H1 (cell line): Measurements from ENCODE around the gene GOLGA8G. TPM values are rescaled to one million over a fixed set of nuclear protein-coding genes. Genes with fewer than 3 reads are reported as not detected.
"Not testable (repeated sequence)": the region's sequence is repeated elsewhere in the genome, so short reads cannot be mapped to it uniquely, and the experiment has no call there.

Experiments
- CTCF ChIA-PET: fragments of 300-600 bp; sonication (Branson Sonifier 250); formaldehyde crosslinking; loops from one replicate; lab custom pipeline; 2021; ENCODE audit not compliant: partially characterized antibody; lab: Charles Lee
- POLR2A ChIA-PET: fragments of 300-600 bp; sonication (Branson Sonifier 250); formaldehyde crosslinking; loops from one replicate; lab custom pipeline; 2021; ENCODE audit warnings: inconsistent platforms; ENCODE audit not compliant: partially characterized antibody; lab: Charles Lee
- DNase-seq, 2 experiments: peaks; one replicate each; pipeline versions ENCODE4 v3.0.0 to v3.0.0-alpha.2; 2010 to 2022; ENCODE audit warnings: low spot score in 2 of 2, low read depth in 1 of 2, mixed read lengths in 1 of 2
- FAIRE-seq: peaks from 2 replicates; lab custom pipeline; 2011; peaks lifted over from hg19 to GRCh38; lab: Jason Lieb, UNC
- H2AFZ ChIP-seq: 2 replicates; pipeline ENCODE4 v1.8.1; 2012; ENCODE audit warnings: low read length, inconsistent platforms
- H2AK5ac ChIP-seq: 2 replicates; pipeline ENCODE4 v1.6.1; 2013; ENCODE audit warnings: low read depth, low read length
- H2BK120ac ChIP-seq: replicated peaks from 2 replicates; pipeline ENCODE3; 2013; ENCODE audit warnings: low read depth, low read length, inconsistent platforms
- H2BK12ac ChIP-seq: 2 replicates; pipeline ENCODE4 v1.6.1; 2013; ENCODE audit warnings: low read depth, low read length
- H2BK15ac ChIP-seq: 2 replicates; pipeline ENCODE4 v1.6.1; 2013; ENCODE audit warnings: low read length
- H2BK20ac ChIP-seq: 2 replicates; pipeline ENCODE4 v1.6.1; 2013; ENCODE audit warnings: low read length
- H2BK5ac ChIP-seq: 2 replicates; pipeline ENCODE4 v1.6.1; 2013; ENCODE audit warnings: low read depth, low read length
- H3K14ac ChIP-seq: 2 replicates; pipeline ENCODE4 v1.6.1; 2013; ENCODE audit warnings: inconsistent platforms; ENCODE audit not compliant: insufficient read length
- H3K18ac ChIP-seq: 2 replicates; pipeline ENCODE4 v1.6.1; 2013; ENCODE audit warnings: low read length; ENCODE audit errors: extremely low read depth
- H3K23ac ChIP-seq: 2 replicates; pipeline ENCODE4 v1.6.1; 2013; ENCODE audit warnings: inconsistent platforms; ENCODE audit not compliant: insufficient read length
- H3K23me2 ChIP-seq: 2 replicates; pipeline ENCODE4 v1.6.1; 2013; ENCODE audit warnings: low read depth, low read length
- H3K27ac ChIP-seq: 2 replicates; pipeline ENCODE4 v1.6.1; 2011; ENCODE audit warnings: low read depth, low read length, inconsistent platforms
- H3K27me3 ChIP-seq, 4 experiments: replicated peaks in 1 of 4; 1 replicate in 1 of 4; 2 replicates in 3 of 4; pipeline versions ENCODE4 v1.6.1 to v1.8.1; 2011 to 2013; ENCODE audit warnings: low read length in 3 of 4, mild to moderate bottlenecking in 3 of 4, inconsistent platforms in 2 of 4, mixed read lengths in 2 of 4, moderate library complexity in 1 of 4; ENCODE audit not compliant: control insufficient read depth in 3 of 4, insufficient read depth in 3 of 4; ENCODE audit errors: extremely low read depth in 1 of 4
- H3K36me3 ChIP-seq, 4 experiments: 2 replicates each; pipeline versions ENCODE4 v1.6.1 to v1.8.1; 2011 to 2013; ENCODE audit warnings: mild to moderate bottlenecking in 4 of 4, low read length in 3 of 4, moderate library complexity in 2 of 4, control low read depth in 1 of 4, inconsistent platforms in 1 of 4; ENCODE audit not compliant: insufficient read depth in 4 of 4, control insufficient read depth in 2 of 4
- H3K4ac ChIP-seq: replicated peaks from 2 replicates; pipeline ENCODE3; 2013; ENCODE audit warnings: low read length, low read depth, mixed read lengths, inconsistent platforms; ENCODE audit not compliant: insufficient read length
- H3K4me1 ChIP-seq, 4 experiments: replicated peaks in 1 of 4; 1 replicate in 1 of 4; 2 replicates in 3 of 4; pipeline versions ENCODE4 v1.6.1 to v1.8.1; 2011 to 2013; ENCODE audit warnings: low read length in 3 of 4, inconsistent platforms in 2 of 4, mixed read lengths in 1 of 4; ENCODE audit not compliant: insufficient read depth in 4 of 4, control insufficient read depth in 3 of 4
- H3K4me2 ChIP-seq, 2 experiments: 2 replicates each; pipeline versions ENCODE4 v1.6.1 to v1.8.1; 2011 to 2013; ENCODE audit warnings: low read depth in 2 of 2, low read length in 2 of 2, control low read depth in 1 of 2, inconsistent platforms in 1 of 2, mild to moderate bottlenecking in 1 of 2; ENCODE audit not compliant: insufficient read depth in 1 of 2
- H3K4me3 ChIP-seq, 4 experiments: fragments of 200-600, 300-600 bp in 1 of 4; sonication (generic), shearing (Covaris generic), sonication (Bioruptor Twin) in 1 of 4; 2 replicates each; pipeline versions ENCODE4 v1.5.1 to v1.8.1; 2011 to 2016; ENCODE audit warnings: low read length in 4 of 4, low read depth in 3 of 4, control low read depth in 2 of 4, inconsistent platforms in 2 of 4, mild to moderate bottlenecking in 2 of 4, mixed read lengths in 1 of 4, moderate library complexity in 1 of 4; ENCODE audit not compliant: insufficient read depth in 2 of 4; ENCODE audit errors: extremely low read depth in 1 of 4
- H3K56ac ChIP-seq: replicated peaks from 2 replicates; pipeline ENCODE3; 2013; ENCODE audit warnings: low read depth, mild to moderate bottlenecking, mixed read lengths, low read length, inconsistent platforms; ENCODE audit not compliant: insufficient read length
- H3K79me1 ChIP-seq: 2 replicates; pipeline ENCODE4 v1.6.1; 2013; ENCODE audit warnings: low read depth, low read length, control low read depth
- H3K79me2 ChIP-seq, 2 experiments: 2 replicates each; pipeline versions ENCODE4 v1.6.1 to v1.8.1; 2012 to 2013; ENCODE audit warnings: low read length in 2 of 2, mild to moderate bottlenecking in 2 of 2, inconsistent platforms in 1 of 2; ENCODE audit not compliant: insufficient read depth in 2 of 2, control insufficient read depth in 1 of 2
- H3K9ac ChIP-seq, 4 experiments: replicated peaks in 1 of 4; 1 replicate in 1 of 4; 2 replicates in 3 of 4; pipeline versions ENCODE4 v1.6.1 to v1.8.1; 2011 to 2013; ENCODE audit warnings: low read depth in 3 of 4, low read length in 3 of 4, control low read depth in 2 of 4, mild to moderate bottlenecking in 2 of 4, moderate library complexity in 2 of 4, inconsistent platforms in 1 of 4; ENCODE audit errors: extremely low read depth in 1 of 4
- H3K9me3 ChIP-seq, 2 experiments: 2 replicates each; pipeline versions ENCODE4 v1.6.1 to v1.8.1; 2012 to 2013; ENCODE audit warnings: mild to moderate bottlenecking in 2 of 2, moderate library complexity in 2 of 2, control low read depth in 1 of 2, inconsistent platforms in 1 of 2, low read depth in 1 of 2, low read length in 1 of 2, mixed read lengths in 1 of 2; ENCODE audit not compliant: insufficient read depth in 2 of 2
- H4K20me1 ChIP-seq, 2 experiments: replicated peaks in 1 of 2; 2 replicates each; pipeline versions ENCODE3 to v1.8.1; 2011 to 2013; ENCODE audit warnings: inconsistent platforms in 2 of 2, low read length in 2 of 2, mild to moderate bottlenecking in 1 of 2; ENCODE audit not compliant: insufficient read depth in 2 of 2, control insufficient read depth in 1 of 2
- H4K5ac ChIP-seq: 2 replicates; pipeline ENCODE4 v1.6.1; 2013; ENCODE audit warnings: low read length, low read depth, mixed read lengths, inconsistent platforms; ENCODE audit not compliant: insufficient read length
- H4K8ac ChIP-seq: 2 replicates; pipeline ENCODE4 v1.8.0; 2013; ENCODE audit warnings: mild to moderate bottlenecking, moderate library complexity, low read length, inconsistent platforms; ENCODE audit not compliant: insufficient read depth; ENCODE audit errors: extremely low read depth
- H4K91ac ChIP-seq: replicated peaks from 2 replicates; pipeline ENCODE3; 2013; ENCODE audit warnings: low read length, mixed read lengths, inconsistent platforms; ENCODE audit not compliant: insufficient read length
- WGBS, 2 experiments: shearing (Covaris generic) in 1 of 2; methylation state at CpG; one replicate each; pipeline versions ENCODE4 v1.1.6 to v1.1.7; 2013 to 2015; ENCODE audit warnings: low lambda C conversion rate in 2 of 2, mixed read lengths in 2 of 2, inconsistent platforms in 1 of 2, low coverage in 1 of 2, missing lambda C conversion rate in 1 of 2; ENCODE audit not compliant: insufficient replicate concordance in 2 of 2, insufficient coverage in 1 of 2, insufficient read length in 1 of 2; ENCODE audit errors: extremely low coverage in 1 of 2, missing lambda C conversion rate in 1 of 2; 5-methylcytosine and 5-hydroxymethylcytosine counted together
- polyA plus RNA-seq, 7 experiments: library from polyadenylated mRNA; depleted of rRNA in 3 of 7; stranded (reverse) in 5 of 7; unstranded in 2 of 7; fragments of >200 nt in 5 of 7; fragments of 200-250 nt in 2 of 7; gene quantifications; 1 replicate in 5 of 7; 2 replicates in 1 of 7; 4 replicates in 1 of 7; pipeline versions ENCODE4 v1.2.1 to v1.2.3, GENCODE V29; 2011 to 2013; ENCODE audit warnings: missing spikeins in 2 of 7, mixed read lengths in 2 of 7
- total RNA-seq: library from RNA; stranded (reverse); fragmentation: NEBNext Ultra II Directional; extraction: Animal tissue kit (Norgen Biotek cat#: 25700); gene quantifications from 2 replicates; pipeline ENCODE4 v1.2.1, GENCODE V29; 2021

GOLGA8G gene
- total and polyA plus RNA-seq, 2 of the 8 experiments (the other 6 are each of a cell fraction or from before 2014, with no cell fraction given): not detected

GRCh38 chr15:28573351-28573750 lies 40.6 kb upstream of the GOLGA8G start:
- H3K36me3 ChIP-seq, H3K4me3 ChIP-seq, H3K27me3 ChIP-seq, H4K5ac ChIP-seq, H3K4me1 ChIP-seq, H3K4me2 ChIP-seq, H4K91ac ChIP-seq, H3K56ac ChIP-seq, H3K4ac ChIP-seq, H3K14ac ChIP-seq, H2BK15ac ChIP-seq, FAIRE-seq, DNase-seq, H3K18ac ChIP-seq, H3K27ac ChIP-seq, H2AK5ac ChIP-seq, H3K23me2 ChIP-seq, H2BK12ac ChIP-seq, H3K9ac ChIP-seq, H2BK5ac ChIP-seq, H3K79me1 ChIP-seq, H2AFZ ChIP-seq, H2BK20ac ChIP-seq, H2BK120ac ChIP-seq, H3K79me2 ChIP-seq, H4K8ac ChIP-seq, H4K20me1 ChIP-seq, POLR2A ChIA-PET, CTCF ChIA-PET, H3K23ac ChIP-seq, H3K9me3 ChIP-seq: not testable (repeated sequence)
- WGBS, 2 experiments: 98% methylated on average over 10 of the region's 13 CpGs; no CpG with 5 or more reads in 1 of the 2 experiments

- H4K5ac ChIP-seq, H3K27ac ChIP-seq, H2BK15ac ChIP-seq, FAIRE-seq, POLR2A ChIA-PET, H2AFZ ChIP-seq, H3K9ac ChIP-seq, H3K4ac ChIP-seq, CTCF ChIA-PET, H3K23me2 ChIP-seq, H3K79me2 ChIP-seq, H3K4me3 ChIP-seq, H4K20me1 ChIP-seq, H4K8ac ChIP-seq, H3K27me3 ChIP-seq, H3K9me3 ChIP-seq, H3K18ac ChIP-seq, H2BK20ac ChIP-seq, H3K4me1 ChIP-seq, H2BK5ac ChIP-seq, H3K56ac ChIP-seq, DNase-seq, H2BK120ac ChIP-seq, H2BK12ac ChIP-seq, H3K23ac ChIP-seq, H3K79me1 ChIP-seq, H3K4me2 ChIP-seq, H3K36me3 ChIP-seq, H3K14ac ChIP-seq, H2AK5ac ChIP-seq, H4K91ac ChIP-seq: not testable (repeated sequence)
- WGBS, 2 experiments: no CpG with 5 or more reads among the region's 7 CpGs
Measured at GRCh38 chr15:28553268-28553667, 20.5 kb upstream of the GOLGA8G start, which contains the start of gene GOLGA6L25. TSS of gene GOLGA6L25 (plus strand) at chr15:28553568. CDS start at chr15:28553629, 61 bp downstream.
